ELR (cell line): ENCODE data around the gene SIK3.

Source experiments
- DNase-seq: peaks from one replicate; pipeline ENCODE4 v3.0.0-alpha.2; 2015; ENCODE audit warnings: low read depth

The SIK3 gene

GRCh38 chr11:116969694-116970093 is 128.5 kb downstream of the SIK3 start:
- DNase-seq, result no peak

GRCh38 chr11:116964269-116964668 is 134.0 kb downstream of the SIK3 start:
- no peak for DNase-seq

GRCh38 chr11:116963813-116964212 is 134.4 kb downstream of the SIK3 start:
- DNase-seq, result peak; percentile 22

GRCh38 chr11:116962108-116962507 is 136.1 kb downstream of the SIK3 start:
- DNase-seq, result peak; percentile 40

- DNase-seq, result peak; percentile 88
Measured at GRCh38 chr11:116960930-116961329, 137.3 kb downstream of the SIK3 start.

- DNase-seq, result peak; percentile 14
Measured at GRCh38 chr11:116958246-116958645, 140.0 kb downstream of the SIK3 start.

- no peak for DNase-seq
Measured at GRCh38 chr11:116955949-116956348, 142.3 kb downstream of the SIK3 start.

- no peak for DNase-seq
Measured at GRCh38 chr11:116955548-116955947, 142.7 kb downstream of the SIK3 start.

- no peak for DNase-seq
Measured at GRCh38 chr11:116953530-116954285, 144.5 kb downstream of the SIK3 start.

GRCh38 chr11:116951762-116952161 is 146.5 kb downstream of the SIK3 start:
- DNase-seq, result no peak

- no peak for DNase-seq
Measured at GRCh38 chr11:116950210-116950609, 148.0 kb downstream of the SIK3 start.

- DNase-seq, result peak; percentile 70
Measured at GRCh38 chr11:116948391-116948790, 149.8 kb downstream of the SIK3 start.

- peak; percentile 52 for DNase-seq
Measured at GRCh38 chr11:116946414-116946813, 151.8 kb downstream of the SIK3 start.

GRCh38 chr11:116939499-116939898 is 158.7 kb downstream of the SIK3 start:
- DNase-seq, result no peak

- no peak for DNase-seq
Measured at GRCh38 chr11:116938471-116939070, 159.7 kb downstream of the SIK3 start.

- DNase-seq, result no peak
Measured at GRCh38 chr11:116936754-116937446, 161.3 kb downstream of the SIK3 start.

GRCh38 chr11:116935514-116935913 is 162.7 kb downstream of the SIK3 start:
- DNase-seq, result no peak

GRCh38 chr11:116935089-116935488 is 163.1 kb downstream of the SIK3 start:
- no peak for DNase-seq

- DNase-seq, result no peak
Measured at GRCh38 chr11:116933961-116934360, 164.3 kb downstream of the SIK3 start.

- DNase-seq, result no peak
Measured at GRCh38 chr11:116932181-116932580, 166.0 kb downstream of the SIK3 start.

- DNase-seq, result peak; percentile 10
Measured at GRCh38 chr11:116931206-116931953, 166.8 kb downstream of the SIK3 start.

- no peak for DNase-seq
Measured at GRCh38 chr11:116930586-116930985, 167.6 kb downstream of the SIK3 start.
